GM12878 (cell line): ENCODE data around the gene ZNF629. TPM values are rescaled to one million over a fixed set of nuclear protein-coding genes. Genes with fewer than 3 reads are reported as not detected.

ENCODE experiments used
- ATAC-seq: fragments of 200-7000 bp; cut with Tn5 transposase; 3 replicates; pipeline ENCODE4 v1.9.1; 2020; ENCODE audit warnings: mild to moderate bottlenecking, moderate library complexity
- BruUV-seq: library from RNA; stranded (reverse); fragments of 400-500 nt; replicated peaks from 2 replicates; lab custom pipeline; 2021; lab: Mats Ljungman, UMichigan
- CTCF ChIA-PET: fragments of 300-600 bp; sonication (Branson Sonifier 250); formaldehyde crosslinking; extraction: SDS; loops from one replicate; lab custom pipeline; 2021; ENCODE audit warnings: inconsistent platforms; lab: Yijun Ruan, JAX
- POLR2A ChIA-PET: fragments of 350-600 bp; formaldehyde crosslinking; extraction: SDS; loops from one replicate; lab custom pipeline; 2021; ENCODE audit warnings: inconsistent platforms; lab: Charles Lee
- RAD21 ChIA-PET: fragments of 300-600 bp; sonication (Branson Sonifier 250); formaldehyde crosslinking; loops from one replicate; lab custom pipeline; 2023; ENCODE audit warnings: antibody characterized with exemption; ENCODE audit not compliant: unreplicated experiment; lab: Charles Lee
- SMC1A ChIA-PET: fragments of 300-600 bp; sonication (Branson Sonifier 250); formaldehyde crosslinking; loops from one replicate; lab custom pipeline; 2023; ENCODE audit not compliant: unreplicated experiment, uncharacterized antibody; lab: Charles Lee
- DNase-seq: peaks from one replicate; pipeline ENCODE4 v3.0.0-alpha.2; 2011; ENCODE audit warnings: low read depth, low spot score
- FAIRE-seq: peaks from 3 replicates; lab custom pipeline; 2011; peaks lifted over from hg19 to GRCh38; lab: Jason Lieb, UNC
- H2AFZ ChIP-seq: 2 replicates; pipeline ENCODE4 v1.6.0; 2011; ENCODE audit warnings: low read depth, low read length, control low read depth; ENCODE audit not compliant: control insufficient read depth
- H3K27ac ChIP-seq: 2 replicates; pipeline ENCODE4 v1.5.1; 2011; ENCODE audit warnings: control low read depth; ENCODE audit not compliant: control insufficient read depth, insufficient read depth
- H3K27me3 ChIP-seq, 2 experiments: replicated peaks in 1 of 2; 2 replicates each; pipeline versions ENCODE4 v1.6.0 to v1.6.1; 2011; ENCODE audit warnings: low read length in 1 of 2; ENCODE audit not compliant: control insufficient read depth in 2 of 2, insufficient read depth in 2 of 2
- H3K36me3 ChIP-seq, 2 experiments: 2 replicates each; pipeline ENCODE4 v1.5.1; 2011; ENCODE audit warnings: low read length in 1 of 2; ENCODE audit not compliant: control insufficient read depth in 2 of 2, insufficient read depth in 2 of 2
- H3K4me1 ChIP-seq: 2 replicates; pipeline ENCODE4 v1.6.1; 2011; ENCODE audit warnings: mild to moderate bottlenecking, low read length, moderate library complexity, mixed read lengths; ENCODE audit not compliant: control insufficient read depth, insufficient read depth
- H3K4me2 ChIP-seq: 2 replicates; pipeline ENCODE4 v1.6.0; 2011; ENCODE audit warnings: control low read depth; ENCODE audit not compliant: control insufficient read depth, insufficient read depth
- H3K4me3 ChIP-seq: fragments of 200-600 bp; sonication (generic); 2 replicates; pipeline ENCODE4 v1.5.1; 2016
- H3K79me2 ChIP-seq: 2 replicates; pipeline ENCODE4 v1.6.0; 2011; ENCODE audit warnings: low read length; ENCODE audit not compliant: control insufficient read depth, insufficient read depth
- H3K9ac ChIP-seq: 2 replicates; pipeline ENCODE4 v1.8.0; 2011; ENCODE audit warnings: low read length, control low read depth, mixed read lengths; ENCODE audit not compliant: control insufficient read depth, insufficient read depth
- H3K9me3 ChIP-seq: replicated peaks from 3 replicates; pipeline ENCODE4 v1.5.1; 2011; ENCODE audit warnings: mild to moderate bottlenecking, low read length; ENCODE audit not compliant: control insufficient read depth, insufficient read depth
- H4K20me1 ChIP-seq: 2 replicates; pipeline ENCODE4 v1.6.0; 2011; ENCODE audit not compliant: control insufficient read depth, insufficient read depth
- BCL3 ChIP-seq: IDR thresholded peaks from 2 replicates; pipeline ENCODE4 v1.6.1; 2011; ENCODE audit warnings: borderline replicate concordance, low read depth, mild to moderate bottlenecking, moderate library complexity, low read length; ENCODE audit not compliant: insufficient read depth, poor library complexity, severe bottlenecking
- CHD1 ChIP-seq: IDR thresholded peaks from 2 replicates; pipeline ENCODE4 v1.6.1; 2012; ENCODE audit warnings: low read depth, low read length, improper control_type of control experiment
- ETV6 ChIP-seq, 2 experiments: fragments of 450-650 bp in 1 of 2; IDR thresholded peaks in 1 of 2; conservative IDR thresholded peaks in 1 of 2; 2 replicates each; pipeline ENCODE4 v1.6.1; 2014; ENCODE audit warnings: antibody characterized with exemption in 1 of 2, borderline replicate concordance in 1 of 2, low read depth in 1 of 2, mild to moderate bottlenecking in 1 of 2, moderate library complexity in 1 of 2
- GABPA ChIP-seq: IDR thresholded peaks from 2 replicates; pipeline ENCODE4 v1.6.1; 2014; ENCODE audit warnings: antibody characterized with exemption, low read depth, mild to moderate bottlenecking, inconsistent platforms
- HDGF ChIP-seq: fragments of 450-650 bp; IDR thresholded peaks from 2 replicates; pipeline ENCODE4 v1.6.1; 2016; ENCODE audit warnings: antibody characterized with exemption
- KAT2A ChIP-seq: conservative IDR thresholded peaks from 2 replicates; pipeline ENCODE4 v1.6.1; 2011; ENCODE audit warnings: low read depth, low read length; ENCODE audit not compliant: control insufficient read depth
- MLLT1 ChIP-seq: fragments of 450-650 bp; IDR thresholded peaks from 2 replicates; pipeline ENCODE4 v1.6.1; 2016; ENCODE audit warnings: mild to moderate bottlenecking
- POLR2AphosphoS5 ChIP-seq: IDR thresholded peaks from 2 replicates; pipeline ENCODE4 v1.6.1; 2011; ENCODE audit warnings: mild to moderate bottlenecking, low read length, inconsistent platforms
- RAD51 ChIP-seq: fragments of 450-650 bp; IDR thresholded peaks from 2 replicates; pipeline ENCODE4 v1.6.1; 2016; ENCODE audit warnings: moderate library complexity, mild to moderate bottlenecking, inconsistent platforms
- RB1 ChIP-seq: fragments of 450-650 bp; formaldehyde crosslinking; IDR thresholded peaks from 2 replicates; pipeline ENCODE4 v1.6.1; 2017; ENCODE audit warnings: mild to moderate bottlenecking, borderline replicate concordance
- SIX5 ChIP-seq: IDR thresholded peaks from 2 replicates; pipeline ENCODE4 v1.6.1; 2011; ENCODE audit warnings: mild to moderate bottlenecking, low read depth, low read length, moderate library complexity; ENCODE audit not compliant: severe bottlenecking
- USF1 ChIP-seq: IDR thresholded peaks from 2 replicates; pipeline ENCODE4 v1.6.1; 2011; ENCODE audit warnings: borderline replicate concordance, low read depth, mild to moderate bottlenecking, moderate library complexity, mixed read lengths, low read length; ENCODE audit not compliant: insufficient read depth; ENCODE audit errors: extremely low read length
- ZNF384 ChIP-seq: IDR thresholded peaks from 2 replicates; pipeline ENCODE4 v1.6.1; 2012; ENCODE audit warnings: low read depth, mild to moderate bottlenecking, low read length, improper control_type of control experiment, borderline replicate concordance
- WGBS: methylation state at CpG from one replicate; pipeline ENCODE4 v1.1.6; 2016; ENCODE audit warnings: low lambda C conversion rate; ENCODE audit not compliant: insufficient replicate concordance, insufficient coverage; ENCODE audit errors: missing lambda C conversion rate; 5-methylcytosine and 5-hydroxymethylcytosine counted together
- in situ Hi-C: fragments of 300-500 bp; cut with MboI; formaldehyde crosslinking; loops from 9 replicates; pipeline ENCODE4 v1.14.3; 2018; ENCODE audit warnings: mixed read lengths
- intact Hi-C: fragments of 100-400 bp; cut with micrococcal nuclease; formaldehyde crosslinking; loops from one replicate; pipeline ENCODE4 v1.14.2; 2022; ENCODE audit not compliant: unreplicated experiment
- polyA plus RNA-seq, 11 experiments: library from polyadenylated mRNA; depleted of rRNA in 4 of 11; unstranded in 6 of 11; stranded (reverse) in 5 of 11; fragments of >200 nt; fragmentation: Nextera tagmentation in 4 of 11; fragmentation: Illumina TruSeq in 1 of 11; extraction: Ambion mirVana in 4 of 11; extraction: Trizol in 1 of 11; gene quantifications; 1 replicate in 1 of 11; 2 replicates in 10 of 11; pipeline versions ENCODE4 v1.2.1 to v1.2.3, GENCODE V29; 2011 to 2016; ENCODE audit warnings: inconsistent platforms in 2 of 11, missing spikeins in 2 of 11, low read depth in 1 of 11
- total RNA-seq, 4 experiments: library from RNA; depleted of rRNA in 3 of 4; stranded (reverse); fragments of >200 nt in 3 of 4; fragmentation: Illumina TruSeq in 1 of 4; extraction: Trizol in 1 of 4; gene quantifications; 2 replicates each; pipeline versions ENCODE4 v1.2.1 to v1.2.3, GENCODE V29; 2013 to 2021

ZNF629 gene
- total and polyA plus RNA-seq, 10 of the 15 experiments (the other 5 are each of a cell fraction or from before 2014, with no cell fraction given), result 0.02 to 0.69 (median 0.40) TPM

GRCh38 chr16:30775392-30776188 lies 11.4 kb downstream of the ZNF629 start (continued):
- TF ChIP-seq BCL3, result peak; percentile 27
- TF ChIP-seq GABPA, result 0 out of 2 replicates have a peak, but pooled peaks have one; percentile 43
- TF ChIP-seq RAD51, result no peak

GRCh38 chr16:30775131-30775391 lies 11.9 kb downstream of the ZNF629 start:
- peak overlapping the region; percentile 87 for H3K4me2 ChIP-seq
- TSS peak; percentile 58 for BruUV-seq
- H4K20me1 ChIP-seq, result no peaks in the 10 kb centered on the region
- WGBS, result 35% methylated on average over 15 of the region's 15 CpGs
- H3K4me3 ChIP-seq, result peak overlapping the region; percentile 78; the same call in 1 of the 2 replicates
- TF ChIP-seq POLR2AphosphoS5, result 0 out of 2 replicates have a peak, but pooled peaks have one; percentile 13
- TF ChIP-seq HDGF, result 0 out of 2 replicates have a peak, but pooled peaks have one; percentile 27
- no peak for TF ChIP-seq ZNF384
- no peak for TF ChIP-seq BCL3
- no peak for TF ChIP-seq SIX5
- TF ChIP-seq ETV6 (conservative IDR thresholded peaks at IDR 0.05 in 1 of 2, IDR thresholded peaks at IDR 0.05 in 1 of 2; ENCODE audit: borderline replicate concordance in 1 of 2, low read depth in 1 of 2), result no peak
- 0 out of 2 replicates have a peak, but pooled peaks have one; percentile 55 for TF ChIP-seq MLLT1
- no peak for TF ChIP-seq CHD1
- TF ChIP-seq RB1, result no peak
- TF ChIP-seq KAT2A, result no peak
- TF ChIP-seq USF1, result no peak
- ChIA-PET POLR2A (interaction anchor here (0.6 to 1.9 kb wide), 4 partner anchors 12 to 70 kb away, joined by 3 to 7 read pairs (median 3); partner anchors contain the start of gene PHKG2), SMC1A (no interaction called here), CTCF (interaction anchor here (1.1 kb wide), 1 partner anchor 40 kb away, joined by 3 read pairs; no protein-coding TSS in a partner anchor), RAD21 (interaction anchor here (1.3 kb wide), 1 partner anchor 70 kb away, joined by 3 read pairs; no protein-coding TSS in a partner anchor)
- H3K79me2 ChIP-seq, result peaks cover 2% of the 10 kb centered on the region; the same call in 1 of the 2 replicates
- no peak for FAIRE-seq
- DNase-seq, result no peak
- no peaks in the 10 kb centered on the region for H3K4me1 ChIP-seq
- in situ Hi-C loops (no loop called here), intact Hi-C loops (loop anchor here (2.0 kb wide), 1 partner anchor 148 kb away; the partner anchor contains the start of gene FBXL19)
- H3K9ac ChIP-seq, result peak overlapping the region; percentile 84
- no peaks in the 10 kb centered on the region for H3K9me3 ChIP-seq
- peaks cover 5 to 13% of the 10 kb centered on the region in 2 experiments; a peak in 3 of 4 replicates for H3K36me3 ChIP-seq
- no peak overlapping the region for H3K27ac ChIP-seq
- H2AFZ ChIP-seq, result no peak overlapping the region
- no peak for ATAC-seq
- H3K27me3 ChIP-seq, result no peaks in the 10 kb centered on the region
